Heart right ventricle (tissue), 16 donors: ENCODE measurements around the gene OXLD1. TPM values are rescaled to one million over a fixed set of nuclear protein-coding genes. Genes with fewer than 3 reads are reported as not detected.
A peak's percentile ranks its signal among the peaks of the same experiment; 100 is the strongest.

Source experiments
- ATAC-seq, 8 donors: fragments of 200-7000 bp; cut with Tn5 transposase; one replicate each; pipeline ENCODE4 v1.9.1; 2020; ENCODE audit warnings: mild to moderate bottlenecking in 8 of 8, moderate library complexity in 8 of 8, moderate number of reproducible peaks in 1 of 8
- DNase-seq, 2 donors: peaks; one replicate each; pipeline ENCODE4 v3.0.0-alpha.2; 2020
- H3K27ac ChIP-seq, 10 donors: fragments of 200-600 bp; sonication (generic) in 2 of 10; one replicate each; pipeline versions ENCODE4 v1.5.0 to v1.8.0; 2020 to 2022; ENCODE audit warnings: mild to moderate bottlenecking in 3 of 10
- H3K27me3 ChIP-seq, 7 donors: fragments of 200-600 bp; one replicate each; pipeline ENCODE4 v1.8.0; 2021 to 2022; ENCODE audit warnings: mild to moderate bottlenecking in 2 of 7
- H3K36me3 ChIP-seq, 9 donors: fragments of 200-600 bp; sonication (generic) in 1 of 9; one replicate each; pipeline versions ENCODE4 v1.5.0 to v1.8.0; 2020 to 2022; ENCODE audit warnings: mild to moderate bottlenecking in 2 of 9
- H3K4me1 ChIP-seq, 9 donors: fragments of 200-600 bp; sonication (generic) in 1 of 9; one replicate each; pipeline versions ENCODE4 v1.5.0 to v1.8.0; 2020 to 2022; ENCODE audit warnings: mild to moderate bottlenecking in 4 of 9
- H3K4me3 ChIP-seq, 10 donors: fragments of 200-600 bp; sonication (generic) in 2 of 10; one replicate each; pipeline versions ENCODE4 v1.5.0 to v1.8.0; 2020 to 2022; ENCODE audit warnings: mild to moderate bottlenecking in 7 of 10, moderate library complexity in 2 of 10
- H3K9me3 ChIP-seq, 11 donors: fragments of 200-600 bp in 10 of 11; sonication (generic) in 2 of 11; one replicate each; pipeline versions ENCODE4 v1.5.0 to v1.8.0; 2013 to 2022; ENCODE audit warnings: mild to moderate bottlenecking in 2 of 11, control low read depth in 1 of 11, moderate library complexity in 1 of 11
- CTCF ChIP-seq, 9 donors: fragments of 200-600 bp; sonication (generic) in 2 of 9; IDR thresholded peaks; one replicate each; pipeline versions ENCODE4 v1.5.0 to v1.8.0; 2021 to 2022; ENCODE audit warnings: antibody characterized with exemption in 9 of 9, mild to moderate bottlenecking in 5 of 9, moderate library complexity in 1 of 9
- WGBS, 2 donors: extraction: QIAGEN DNeasy Blood & Tissue Kit; methylation state at CpG; one replicate each; pipeline ENCODE4 v1.1.7; 2013; ENCODE audit warnings: inconsistent platforms in 1 of 2; 5-methylcytosine and 5-hydroxymethylcytosine counted together
- intact Hi-C, 10 donors: fragments of 100-400 bp; cut with DNase I; formaldehyde crosslinking; loops; one replicate each; pipeline versions ENCODE4 v1.11.1 to v1.14.2; 2022
- polyA plus RNA-seq, 2 donors: library from polyadenylated mRNA; stranded (reverse); fragments of 200-250 nt; gene quantifications; one replicate each; pipeline ENCODE4 v1.2.3, GENCODE V29; 2013
- total RNA-seq, 10 donors: library from RNA; stranded (reverse); fragmentation: NEBNext Ultra II Directional in 3 of 10; extraction: Animal tissue kit (Norgen Biotek cat#: 25700) in 3 of 10; gene quantifications; one replicate each; pipeline versions ENCODE4 v1.2.1 to v1.2.4, GENCODE V29; 2021 to 2023
- donor health status: Arrhythmogenic right ventricular cardiomyopathy.
- donor health status: ischemic (EF 13 %, LVEDD 7.1; RV severe dilation, severe dysfunction).
- donor health status: healthy with polysubstance abuse.
- donor health status: DM: no; HTN: yes; CAD: no.
- donor health status: DM: no; HTN: no; CAD: no.
- donor health status: ischemic (EF 25% LVEDD 6.9; RV normal size, moderate dysfunction).
- donor health status: ischemic (EF 25% LVEDD 5.7; RV mildly dilated, moderate dysfunction).
- donor health status: healthy.
- donor health status: DM: yes; HTN: yes; CAD: no.
- donor health status: Ischemic cardiomyopathy.
- donor health status: ischemic (EF 35%, LVEDD 5.7; RV mildly dilated, moderate dysfunction).
- donor health status: nonischemic (EF 11% LVEDD 7.7; RV severe dilation, severe dysfunction).
- donor health status: DM: yes; HTN: yes; CAD: no.
- donor health status: PGD.
- donor health status: ischemic (EF 29% LVEDD 5.4; RV normal size, mild dysfunction).
- donor health status: nonischemic (EF 23%, LVEDD 6.1; RV moderate dilation, normal function).

OXLD1 gene
- total and polyA plus RNA-seq, 12 donors: 12.6 to 51.8 (median 18.3) TPM

DNA sequence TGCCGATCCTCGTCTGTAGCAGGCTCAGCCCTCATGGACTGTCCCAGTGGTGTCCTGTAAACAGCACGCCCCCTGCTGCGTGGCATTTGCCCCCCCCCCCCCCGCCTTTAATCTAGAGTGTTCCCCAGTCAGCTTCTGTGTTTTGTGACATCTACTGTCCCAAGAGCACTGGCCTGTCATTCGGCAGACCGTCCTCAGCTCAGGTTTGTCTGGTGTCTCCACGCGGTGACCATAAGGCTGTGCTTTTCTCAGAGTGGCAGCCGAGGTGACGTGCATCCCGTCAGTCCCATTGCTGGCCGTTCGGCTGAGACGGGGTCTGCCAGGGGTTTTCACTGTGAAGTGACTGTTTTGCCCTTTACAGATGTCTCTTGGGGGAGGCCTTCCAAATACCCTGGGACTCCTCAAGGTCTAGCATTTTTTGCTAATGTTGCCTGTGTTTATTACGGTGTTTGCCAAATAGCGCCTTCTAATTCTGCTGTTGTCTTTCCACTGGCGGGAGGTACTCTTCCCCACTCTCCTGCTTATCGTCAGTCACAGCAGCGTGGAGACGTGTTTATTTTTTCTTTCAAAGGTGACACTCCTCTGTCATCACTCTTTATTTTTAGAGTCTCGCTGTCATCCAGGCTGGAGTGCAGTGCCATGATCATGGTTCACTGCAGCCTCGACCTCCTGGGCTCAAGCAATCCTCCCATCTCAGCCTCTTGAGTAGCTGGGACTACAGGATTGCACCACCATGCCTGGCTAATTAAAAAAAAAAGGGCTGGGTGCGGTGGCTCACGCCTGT, 31.0 kb upstream of the OXLD1 start:
- no peak overlapping the region for H3K4me3 ChIP-seq
- WGBS, 2 donors: 51 to 63% methylated on average over 25 of the region's 25 CpGs
- H3K4me1 ChIP-seq: peaks cover 11 to 42% (median 22%) of the 10 kb centered on the region in 9 donors
- peak in 7 of 8 donors; percentile 17 to 64 (median 46) for ATAC-seq
- H3K27ac ChIP-seq: peak overlapping the region; percentile 25 to 81 (median 60)
- H3K27me3 ChIP-seq: no peaks in the 10 kb centered on the region
- no peak for TF ChIP-seq CTCF (IDR thresholded peaks at IDR 0.05)
- intact Hi-C loops: no loop called here
- no peaks in the 10 kb centered on the region for H3K9me3 ChIP-seq
- no peak for DNase-seq
- peaks cover 5 to 98% (median 54%) of the 10 kb centered on the region in 9 donors for H3K36me3 ChIP-seq

DNA sequence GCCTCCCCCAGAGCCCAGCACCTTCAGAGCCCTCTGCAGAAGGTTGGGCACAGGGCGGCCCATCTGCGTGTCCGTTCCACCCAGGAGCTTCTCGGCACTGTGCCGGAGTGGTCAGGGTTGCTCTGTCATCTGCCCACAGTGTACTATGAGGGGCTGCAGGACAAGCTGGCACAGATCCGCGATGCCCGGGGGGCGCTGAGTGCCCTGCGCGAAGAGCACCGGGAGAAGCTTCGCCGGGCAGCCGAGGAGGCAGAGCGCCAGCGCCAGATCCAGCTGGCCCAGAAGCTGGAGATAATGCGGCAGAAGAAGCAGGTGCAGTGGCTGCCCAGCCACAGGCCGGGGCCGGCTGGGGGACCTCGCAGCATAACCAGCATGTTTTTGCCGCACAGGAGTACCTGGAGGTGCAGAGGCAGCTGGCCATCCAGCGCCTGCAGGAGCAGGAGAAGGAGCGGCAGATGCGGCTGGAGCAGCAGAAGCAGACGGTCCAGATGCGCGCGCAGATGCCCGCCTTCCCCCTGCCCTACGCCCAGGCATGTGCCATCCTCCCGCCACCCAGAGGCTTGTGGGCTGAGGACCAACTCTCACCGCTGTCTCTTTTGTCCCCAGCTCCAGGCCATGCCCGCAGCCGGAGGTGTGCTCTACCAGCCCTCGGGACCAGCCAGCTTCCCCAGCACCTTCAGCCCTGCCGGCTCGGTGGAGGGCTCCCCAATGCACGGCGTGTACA, 30.0 kb upstream of the OXLD1 start:
- peak in 3 of 8 donors; percentile 3 to 24 (median 21) for ATAC-seq
- Histone ChIP-seq H3K27ac (peak overlapping the region in 9 of 10 donors; percentile 25 to 81 (median 60)), H3K4me1 (peaks cover 2 to 31% (median 11%) of the 10 kb centered on the region in 9 donors), H3K9me3 (no peaks in the 10 kb centered on the region), H3K4me3 (no peak overlapping the region), H3K27me3 (no peaks in the 10 kb centered on the region), H3K36me3 (peaks cover 5 to 100% (median 62%) of the 10 kb centered on the region in 9 donors)
- intact Hi-C loops: no loop called here
- no peak for DNase-seq
- 91 to 93% methylated on average over 40 of the region's 40 CpGs for WGBS, 2 donors
- no peak for TF ChIP-seq CTCF (IDR thresholded peaks at IDR 0.05)

GRCh38 chr17:81695801-81696200, 29.4 kb upstream of the OXLD1 start:
- Histone ChIP-seq H3K27me3 (no peaks in the 10 kb centered on the region), H3K4me3 (no peak overlapping the region), H3K36me3 (peaks cover 5 to 100% (median 66%) of the 10 kb centered on the region in 9 donors), H3K9me3 (no peaks in the 10 kb centered on the region), H3K27ac (no peak overlapping the region), H3K4me1 (peaks cover 0 to 25% (median 7%) of the 10 kb centered on the region in 9 donors)
- TF ChIP-seq CTCF (IDR thresholded peaks at IDR 0.05): no peak
- intact Hi-C loops: no loop called here
- ATAC-seq (peak in 1 of 8 donors; percentile 6), DNase-seq (no peak)
- 95 to 96% methylated on average over 22 of the region's 22 CpGs for WGBS, 2 donors

- Histone ChIP-seq H3K4me1 (peaks cover 0 to 20% (median 7%) of the 10 kb centered on the region in 9 donors), H3K27me3 (no peaks in the 10 kb centered on the region), H3K9me3 (no peaks in the 10 kb centered on the region), H3K27ac (no peak overlapping the region), H3K4me3 (no peak overlapping the region), H3K36me3 (peaks cover 5 to 100% (median 69%) of the 10 kb centered on the region in 9 donors)
- DNase-seq: no peak
- 82 to 85% methylated on average over 6 of the region's 6 CpGs for WGBS, 2 donors
- no peak for ATAC-seq
- no peak for TF ChIP-seq CTCF (IDR thresholded peaks at IDR 0.05)
- intact Hi-C loops: no loop called here
Observed at GRCh38 chr17:81695211-81695610, 28.8 kb upstream of the OXLD1 start.
